AG20443 (cell line): Measurements from ENCODE around the gene RAMP3.
"Not testable (repeated sequence)": the region's sequence is repeated elsewhere in the genome, so short reads cannot be mapped to it uniquely, and the experiment has no call there.

Experiments used
- DNase-seq: peaks from one replicate; pipeline ENCODE4 v3.0.0; 2012; ENCODE audit warnings: low spot score, mixed read lengths

Gene RAMP3

DNA sequence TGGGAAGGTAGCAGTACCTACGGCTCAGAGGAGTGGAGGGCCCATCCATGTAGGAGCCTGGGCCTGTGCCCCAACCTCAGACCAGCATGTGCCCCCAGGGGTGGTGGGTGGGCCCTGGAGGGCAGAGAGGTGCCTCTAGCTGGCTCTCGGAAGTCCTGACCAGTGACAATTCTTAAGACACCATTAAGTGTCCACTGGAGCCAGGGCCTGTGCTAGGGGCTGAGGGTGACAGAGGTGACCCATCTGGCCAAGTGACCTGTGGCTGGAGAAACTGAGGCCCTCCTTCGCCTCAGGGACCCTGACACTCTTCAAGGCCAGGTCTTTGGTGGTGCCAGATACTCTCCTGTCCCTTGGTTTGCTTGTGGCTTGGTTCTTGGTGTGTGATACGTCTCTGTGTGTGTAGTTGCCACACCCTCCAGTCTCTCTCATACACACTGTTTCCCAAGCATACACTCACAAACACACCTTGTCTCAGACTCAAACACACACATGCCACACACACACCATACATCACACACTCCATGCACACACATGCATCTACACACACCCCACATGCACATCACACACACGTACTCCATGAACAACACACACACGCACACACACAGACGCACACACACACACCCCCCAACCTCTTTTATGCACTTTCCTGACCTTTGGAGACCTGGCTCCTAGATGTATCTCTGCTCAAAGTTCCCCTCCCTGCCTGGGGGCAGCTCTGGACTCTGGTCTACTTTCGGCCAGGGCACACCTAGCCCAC, 897 bp upstream of the RAMP3 start:
- no peak for DNase-seq

DNA sequence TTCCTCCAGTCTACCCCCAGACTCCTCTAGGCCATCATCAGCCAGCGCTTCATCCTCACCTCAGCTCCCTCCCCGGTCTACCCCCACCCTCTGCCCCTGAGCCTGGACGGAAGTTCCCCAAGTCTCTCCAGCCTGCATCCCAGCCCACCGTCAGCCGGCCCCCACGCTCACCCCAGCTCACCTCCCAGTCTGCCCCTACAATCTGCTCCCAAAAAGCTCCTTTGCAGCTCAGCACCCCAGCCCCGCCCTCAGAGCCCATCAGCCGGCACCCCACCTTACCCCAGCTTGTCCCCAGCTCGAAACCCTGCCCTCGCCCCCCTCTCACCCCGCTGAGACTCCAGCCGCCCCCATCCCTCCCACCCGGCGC, 322 bp upstream of the RAMP3 start:
- no peak for DNase-seq

DNA sequence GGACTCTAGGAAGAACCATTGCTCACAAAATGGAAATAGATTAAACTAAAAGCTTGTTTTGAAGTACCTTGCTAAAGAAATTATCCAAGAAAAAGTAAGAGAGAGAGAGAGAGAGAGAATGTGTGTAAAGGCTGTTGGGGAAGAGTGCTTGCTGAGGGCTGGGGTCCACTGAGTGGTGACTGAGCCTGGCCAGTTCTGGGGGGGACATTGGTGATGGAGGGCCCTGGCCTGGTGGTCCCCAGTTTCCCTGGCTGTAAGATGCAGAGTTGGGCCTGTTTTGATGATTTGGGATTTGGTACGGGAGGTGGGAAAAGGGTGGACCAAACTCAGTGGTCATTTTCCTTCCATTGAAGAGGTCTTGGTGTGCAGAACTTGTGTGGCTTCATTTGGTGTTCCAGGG, 880 bp downstream of the RAMP3 start:
- DNase-seq = no peak

DNA sequence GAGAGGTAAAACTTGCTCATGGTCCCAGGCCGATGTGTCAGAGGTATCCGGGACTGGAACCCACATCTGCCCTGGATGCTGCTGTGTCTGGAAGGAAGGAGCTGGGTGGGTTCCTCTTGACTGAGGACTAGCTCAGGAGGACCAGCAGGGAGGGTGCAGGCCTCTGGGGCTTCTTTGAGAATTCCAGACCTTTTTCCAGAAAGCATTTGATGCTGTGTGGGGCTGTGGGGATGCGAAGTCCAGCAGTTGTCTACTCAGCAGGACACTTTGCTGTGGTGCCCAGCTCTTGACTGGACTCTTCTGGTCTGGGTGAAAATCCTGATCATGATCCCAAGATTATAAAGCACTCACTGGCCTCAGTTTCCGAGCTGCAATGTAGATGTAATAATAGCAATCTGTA, 1.7 kb downstream of the RAMP3 start:
- DNase-seq = no peak

DNA sequence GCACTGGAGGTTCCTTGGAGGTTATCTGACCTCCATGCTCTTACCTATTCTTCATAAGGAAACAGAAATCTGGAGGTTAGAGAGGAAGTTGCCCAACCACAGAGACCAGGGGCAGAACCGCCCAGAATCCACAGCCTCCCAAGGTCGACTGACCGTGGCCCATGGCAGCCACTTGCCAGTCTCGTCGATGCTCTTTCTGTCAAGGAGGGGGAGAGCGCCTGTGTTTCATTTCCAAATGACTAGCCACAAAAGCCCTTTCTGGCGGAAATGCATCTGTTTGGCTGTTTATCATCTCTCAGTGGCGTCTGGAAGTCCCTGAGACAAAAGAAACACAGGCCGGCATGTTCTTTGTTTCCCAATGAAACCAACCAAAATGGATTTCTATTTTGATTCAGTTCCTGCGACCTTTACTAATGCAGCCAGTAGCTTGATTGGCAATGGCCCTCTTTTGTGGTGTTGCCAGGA, 2.9 kb downstream of the RAMP3 start:
- no peak for DNase-seq

DNA sequence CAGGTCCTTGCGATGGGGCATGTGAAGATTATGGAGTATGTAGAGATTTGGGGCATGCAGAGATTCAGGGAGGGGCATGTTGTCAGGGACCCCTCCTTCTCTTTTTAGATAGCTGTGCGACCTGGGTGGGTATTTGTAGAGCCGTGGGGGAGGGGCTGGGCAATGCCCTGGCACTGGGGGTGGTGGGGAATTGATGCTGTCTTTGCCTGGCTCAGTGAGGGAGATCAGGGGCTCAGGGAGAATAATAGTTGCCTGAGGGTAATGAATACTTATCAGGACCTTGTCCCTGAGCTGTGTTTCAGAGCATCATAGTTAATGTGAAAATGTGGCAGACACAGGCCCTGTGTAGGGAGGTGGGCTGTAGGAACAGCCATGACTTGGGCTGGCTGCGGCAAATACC, 3.5 kb downstream of the RAMP3 start:
- no peak for DNase-seq

DNA sequence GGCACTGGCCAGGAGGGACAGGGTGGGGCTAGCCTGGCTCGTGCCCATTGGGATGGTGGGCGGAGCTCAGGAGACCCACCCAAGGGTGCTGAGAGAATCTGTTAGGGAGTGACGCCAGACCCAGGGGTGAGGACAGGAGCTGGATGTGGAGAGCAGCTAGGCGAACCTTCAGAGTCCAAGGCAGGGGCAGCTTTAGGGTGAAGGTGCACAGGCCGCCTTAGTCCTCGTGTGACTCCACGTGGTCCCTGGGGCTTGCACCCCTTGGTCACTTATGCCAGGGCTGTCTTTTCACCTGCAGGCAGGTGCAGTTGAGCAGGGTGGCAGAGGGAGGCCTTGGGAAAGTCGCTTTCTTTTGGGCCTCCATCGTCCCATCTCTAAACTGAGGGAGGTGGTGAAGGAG, 4.3 kb downstream of the RAMP3 start:
- DNase-seq = no peak

DNA sequence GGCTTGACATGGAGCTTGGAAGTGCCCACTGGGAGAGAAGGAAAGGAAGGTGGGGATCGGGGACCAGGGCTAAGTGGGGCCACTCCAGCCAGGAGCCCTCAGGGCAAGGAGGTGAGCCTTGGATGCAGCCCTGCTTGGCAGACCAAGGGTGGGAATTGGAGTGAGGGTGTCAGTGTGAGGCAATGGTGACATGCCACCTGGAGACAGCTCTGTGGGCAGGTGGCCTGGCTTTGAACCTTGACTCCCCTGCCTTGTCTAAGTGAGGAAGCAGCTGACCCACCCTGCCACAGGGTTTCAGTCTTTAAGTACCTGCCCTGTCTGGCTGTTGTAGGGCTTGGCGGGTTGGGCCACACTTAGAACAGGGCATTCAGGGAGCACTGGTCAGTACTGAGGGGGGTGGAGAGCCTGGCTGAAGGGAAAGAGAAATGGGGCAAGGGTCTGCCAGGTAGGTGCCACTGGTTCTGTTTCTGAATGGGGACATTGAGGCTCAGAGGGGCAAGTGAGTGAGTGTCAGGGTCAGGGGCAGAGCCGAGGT, 4.8 kb downstream of the RAMP3 start:
- no peak for DNase-seq

DNA sequence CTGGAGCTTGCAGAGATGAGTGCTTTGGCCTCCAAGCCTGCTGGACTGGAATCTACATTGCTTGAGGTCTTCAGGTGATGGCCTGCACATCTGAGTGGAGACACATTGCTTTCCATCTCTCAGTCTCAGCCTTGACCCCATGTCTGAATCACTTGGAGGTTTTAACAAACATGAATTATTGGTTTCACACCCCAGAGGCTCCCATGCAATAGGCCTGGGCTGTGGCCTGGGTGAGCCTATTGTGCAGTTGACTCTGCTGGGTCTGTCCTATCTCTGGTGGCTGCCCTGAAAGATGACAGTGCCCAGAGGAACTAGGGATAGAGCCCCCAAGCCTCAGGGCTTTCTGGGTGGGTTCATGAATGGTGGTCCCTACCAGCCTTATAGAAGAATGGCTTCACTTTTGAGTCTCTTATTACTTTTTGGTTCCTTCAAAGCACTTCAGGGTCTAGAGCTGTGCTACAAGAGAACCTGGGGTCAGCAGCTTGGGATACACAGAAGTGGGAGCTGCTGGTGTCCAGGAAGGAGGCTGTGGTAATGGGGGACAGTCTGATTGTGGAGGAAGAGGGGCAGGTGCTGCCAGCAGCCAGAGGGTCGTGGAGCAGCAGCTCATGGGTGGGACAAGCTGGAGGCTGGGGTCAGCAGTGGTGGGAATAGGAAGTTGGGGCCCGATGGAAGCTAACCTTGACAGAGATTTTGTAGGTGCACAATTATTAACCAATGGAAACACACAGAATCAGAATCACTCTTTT, 5.5 kb downstream of the RAMP3 start:
- no peak for DNase-seq

DNA sequence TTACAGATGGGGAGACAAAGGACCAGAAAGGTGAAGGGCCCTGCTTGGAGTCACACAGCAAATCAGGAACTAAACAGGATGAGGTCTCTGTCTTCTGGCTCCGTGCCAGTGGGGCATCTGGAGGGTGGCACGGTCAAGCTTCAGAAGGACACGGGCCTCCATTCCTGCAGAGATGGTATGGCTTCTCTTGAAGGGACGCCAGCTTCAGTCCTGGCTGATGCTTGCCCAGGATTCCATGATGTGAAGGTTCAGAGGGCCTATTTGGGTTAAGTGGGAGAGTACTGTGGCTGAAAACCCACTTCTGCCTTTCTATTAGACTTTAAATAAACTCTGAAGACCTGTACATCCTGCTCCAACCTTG, 6.1 kb downstream of the RAMP3 start:
- DNase-seq = no peak

DNA sequence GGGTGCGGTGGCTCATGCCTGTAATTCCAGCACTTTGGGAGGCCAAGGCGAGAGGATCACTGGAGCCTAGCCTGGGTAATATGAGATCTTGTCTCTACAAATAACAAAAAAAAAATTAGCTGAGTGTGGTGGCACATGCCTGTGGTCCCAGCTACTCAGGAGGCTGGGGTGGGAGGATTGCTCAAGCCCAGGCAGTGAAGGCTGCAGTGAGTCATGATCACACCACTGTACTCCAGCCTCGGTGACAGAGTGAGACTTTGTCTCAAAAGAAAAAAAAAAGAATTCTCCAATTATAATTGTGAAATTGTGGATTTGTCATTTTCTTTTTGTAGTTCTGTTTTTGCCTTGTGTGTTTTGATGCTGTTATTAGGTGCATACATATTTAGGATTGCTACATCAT, 6.7 kb downstream of the RAMP3 start:
- DNase-seq = not testable (repeated sequence)

DNA sequence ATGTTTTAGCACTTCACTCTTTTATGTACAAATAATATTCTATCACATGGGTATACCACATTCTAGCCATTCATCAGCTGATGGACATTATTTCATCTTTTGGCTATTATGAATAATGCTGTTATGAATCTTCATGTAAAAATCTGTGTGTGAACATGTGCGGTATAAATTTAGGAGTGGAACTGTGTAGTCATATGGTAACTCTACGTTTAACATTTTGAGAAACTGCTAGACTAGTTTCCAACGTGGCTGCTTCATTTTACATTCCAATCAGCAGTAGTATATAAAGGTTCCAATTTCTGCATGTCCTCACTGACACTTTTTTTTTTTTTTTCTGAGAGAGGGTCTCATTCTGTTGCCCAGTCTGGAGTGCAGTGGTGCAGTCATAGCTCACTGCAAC, 8.3 kb downstream of the RAMP3 start:
- no peak for DNase-seq

DNA sequence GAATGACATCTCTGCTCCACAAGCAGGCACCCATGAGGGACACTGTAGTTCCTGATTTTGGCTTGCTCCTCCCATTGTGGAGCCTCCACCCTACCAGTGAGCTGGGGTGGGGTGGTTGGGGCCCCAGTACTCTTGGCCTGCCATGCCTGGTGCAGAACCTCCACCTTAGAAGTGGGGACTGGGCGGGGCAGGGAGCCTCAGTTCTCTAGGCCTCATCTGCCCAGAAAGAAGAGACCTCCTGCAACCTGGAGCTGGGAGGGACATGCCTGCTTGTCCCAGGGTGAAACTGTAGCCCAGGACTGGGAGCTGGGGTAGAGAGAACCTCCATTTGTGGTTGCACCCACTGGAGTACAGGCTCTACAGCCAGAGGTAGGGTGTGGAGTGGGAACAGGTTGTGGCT, 14.4 kb downstream of the RAMP3 start:
- no peak for DNase-seq

DNA sequence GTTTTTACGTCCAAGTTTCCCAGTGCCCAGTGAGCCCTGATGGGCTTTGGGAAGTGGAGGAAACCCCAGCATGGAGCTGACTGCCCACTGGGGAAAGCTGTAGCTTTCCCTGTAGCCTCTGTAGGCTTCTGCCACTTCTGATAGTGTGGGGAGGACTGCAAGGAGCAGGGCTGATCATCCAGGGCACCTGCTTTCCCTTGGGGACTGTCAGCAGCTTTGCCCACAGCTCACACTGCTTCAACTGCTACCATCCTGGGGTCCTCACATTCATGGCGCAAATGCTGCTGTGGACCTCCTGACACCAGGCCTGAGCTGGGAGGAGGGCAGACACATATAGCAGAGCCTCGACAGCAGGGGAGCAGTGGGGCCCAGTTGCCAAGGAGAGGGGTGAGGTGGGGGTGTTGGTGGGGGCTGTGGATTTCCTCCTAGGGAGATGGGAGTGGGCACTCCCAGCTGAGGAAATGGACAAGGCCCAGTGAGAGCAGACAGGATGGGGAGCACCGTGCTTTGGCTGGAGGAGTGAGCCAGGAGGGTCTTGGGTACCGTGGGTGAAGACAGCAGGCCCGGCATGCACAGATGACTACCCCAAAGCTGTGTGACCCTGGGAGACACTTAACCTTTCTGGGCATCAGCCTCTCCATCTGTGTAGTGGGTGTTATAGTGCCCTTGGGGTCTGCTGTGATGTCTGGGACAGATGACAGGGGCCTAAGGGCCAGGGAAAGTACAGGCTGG, 16.2 kb downstream of the RAMP3 start:
- no peak for DNase-seq

DNA sequence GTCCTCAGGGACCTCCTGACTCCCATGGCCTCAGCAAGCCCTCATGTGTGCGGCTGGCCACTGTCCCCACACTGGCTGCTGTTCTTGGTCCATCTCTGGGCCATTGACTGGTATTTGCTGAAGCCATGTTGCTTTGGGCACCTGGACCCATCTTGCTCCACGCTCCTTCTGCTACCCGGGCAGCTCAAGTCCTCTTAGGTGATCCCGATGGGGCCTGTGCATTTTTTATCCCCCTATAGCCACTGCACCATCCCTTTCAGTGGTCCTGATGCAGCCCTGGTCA, 16.7 kb downstream of the RAMP3 start:
- no peak for DNase-seq

DNA sequence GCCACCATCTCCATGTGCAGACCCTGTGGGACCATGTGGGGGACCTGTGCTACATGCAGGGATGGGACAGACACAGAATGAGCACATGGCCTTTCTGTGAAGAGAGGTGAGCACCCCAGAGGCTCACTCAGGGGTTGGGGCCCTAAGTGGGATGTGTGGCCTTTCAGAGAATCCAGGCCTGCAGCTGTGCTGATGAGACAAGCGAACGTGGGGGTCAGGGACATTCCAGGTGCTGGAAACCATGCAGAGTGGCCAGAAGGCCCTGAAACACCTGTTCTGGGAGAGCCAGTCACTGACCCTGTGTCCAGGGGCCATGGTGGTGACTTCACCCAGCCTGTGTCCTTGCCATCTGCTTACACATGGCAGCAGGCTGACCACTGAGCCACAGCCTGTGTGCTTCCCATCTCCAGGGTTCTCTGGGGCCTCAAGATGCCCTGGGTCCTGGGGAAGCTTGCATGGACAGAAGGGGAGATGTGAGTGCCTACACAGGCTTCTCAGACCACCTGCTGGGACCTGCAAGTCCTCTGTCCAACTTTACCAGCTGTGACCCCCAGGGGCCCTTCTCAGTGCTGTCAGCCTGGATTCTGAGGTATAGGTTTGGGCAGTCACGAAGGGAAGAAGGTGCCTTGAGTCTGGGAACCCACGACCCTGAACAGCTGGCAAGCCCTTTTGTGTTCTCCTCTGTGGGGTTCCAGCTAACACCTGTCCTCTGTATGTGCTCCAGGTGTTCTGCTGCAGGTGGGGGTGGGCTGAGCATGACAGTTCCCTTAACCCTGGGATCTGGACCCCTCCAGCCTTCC, 17.6 kb downstream of the RAMP3 start:
- DNase-seq = no peak

DNA sequence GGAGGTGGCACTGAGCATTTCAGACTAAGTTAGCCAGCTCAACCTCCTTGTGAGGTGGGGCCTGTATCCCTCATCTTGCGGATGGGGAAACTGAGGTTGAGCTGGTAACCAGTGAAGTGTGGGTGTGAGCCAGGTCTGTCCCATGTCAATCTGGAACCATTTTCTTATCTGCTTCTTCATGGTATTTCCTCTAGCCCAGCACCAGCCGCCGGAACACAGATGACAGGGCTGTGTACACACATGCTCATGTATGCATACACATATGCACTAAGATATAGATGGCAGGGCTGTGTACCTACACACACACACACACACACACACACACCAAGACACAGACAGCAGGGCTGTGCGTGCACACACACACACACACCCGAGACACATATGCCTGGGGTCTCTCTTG, 18.5 kb downstream of the RAMP3 start:
- no peak for DNase-seq

DNA sequence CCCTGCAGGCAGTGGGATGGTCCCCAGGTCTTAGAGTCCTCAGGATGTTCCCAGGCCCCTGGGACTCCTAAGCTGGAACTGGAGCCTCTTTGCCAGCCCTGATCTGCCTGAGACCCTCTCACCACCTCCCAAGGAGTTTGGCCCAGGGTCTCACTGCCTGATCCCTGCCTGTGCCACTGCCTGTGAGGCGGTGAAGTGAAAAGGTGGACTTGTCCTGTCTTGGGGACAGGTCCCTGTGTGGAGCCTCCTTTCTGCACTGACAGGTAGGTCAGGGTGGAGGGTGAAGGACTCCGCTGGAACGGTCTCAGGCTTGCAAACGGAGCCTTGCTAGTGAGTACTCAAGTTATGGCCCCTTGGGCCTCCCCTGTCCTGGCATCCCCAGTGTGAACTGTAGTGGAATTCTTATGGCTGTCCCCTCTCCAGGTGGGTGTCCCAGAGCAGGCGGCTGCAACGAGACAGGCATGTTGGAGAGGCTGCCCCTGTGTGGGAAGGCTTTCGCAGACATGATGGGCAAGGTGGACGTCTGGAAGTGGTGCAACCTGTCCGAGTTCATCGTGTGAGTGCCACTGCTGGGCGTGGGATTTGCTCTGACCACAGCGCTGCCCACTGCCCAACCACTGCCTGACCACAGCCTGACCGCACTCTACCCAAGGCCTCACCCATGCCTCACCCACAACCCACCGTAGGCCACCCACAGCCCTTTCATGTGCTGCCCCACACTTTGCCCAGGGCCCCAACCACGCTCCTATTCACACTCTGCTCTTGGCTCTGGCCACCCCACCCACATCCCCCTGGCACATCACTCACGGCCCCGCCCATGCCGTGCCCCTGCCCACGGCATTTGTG, 19.5 kb downstream of the RAMP3 start:
- no peak for DNase-seq

DNA sequence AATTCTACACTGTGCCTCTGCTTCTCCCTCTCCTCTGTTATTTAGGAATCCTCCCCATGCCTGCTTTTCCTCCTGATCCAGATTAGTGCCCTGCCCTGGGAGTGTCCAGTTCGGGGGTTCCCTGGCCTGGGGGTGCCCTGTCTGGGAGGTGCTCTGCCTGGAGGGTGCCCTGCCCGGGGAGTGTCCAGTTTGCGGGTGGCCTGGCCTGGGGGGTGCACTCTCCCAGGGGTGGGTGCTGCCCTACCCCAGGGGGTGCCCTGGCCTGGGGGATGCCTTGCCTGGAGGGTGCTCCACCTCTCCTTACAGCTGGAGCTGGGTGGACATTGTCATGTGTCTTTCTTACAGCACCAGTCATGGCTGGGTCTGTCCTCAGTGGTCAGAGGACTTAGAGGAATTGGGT, 20.2 kb downstream of the RAMP3 start:
- no peak for DNase-seq

DNA sequence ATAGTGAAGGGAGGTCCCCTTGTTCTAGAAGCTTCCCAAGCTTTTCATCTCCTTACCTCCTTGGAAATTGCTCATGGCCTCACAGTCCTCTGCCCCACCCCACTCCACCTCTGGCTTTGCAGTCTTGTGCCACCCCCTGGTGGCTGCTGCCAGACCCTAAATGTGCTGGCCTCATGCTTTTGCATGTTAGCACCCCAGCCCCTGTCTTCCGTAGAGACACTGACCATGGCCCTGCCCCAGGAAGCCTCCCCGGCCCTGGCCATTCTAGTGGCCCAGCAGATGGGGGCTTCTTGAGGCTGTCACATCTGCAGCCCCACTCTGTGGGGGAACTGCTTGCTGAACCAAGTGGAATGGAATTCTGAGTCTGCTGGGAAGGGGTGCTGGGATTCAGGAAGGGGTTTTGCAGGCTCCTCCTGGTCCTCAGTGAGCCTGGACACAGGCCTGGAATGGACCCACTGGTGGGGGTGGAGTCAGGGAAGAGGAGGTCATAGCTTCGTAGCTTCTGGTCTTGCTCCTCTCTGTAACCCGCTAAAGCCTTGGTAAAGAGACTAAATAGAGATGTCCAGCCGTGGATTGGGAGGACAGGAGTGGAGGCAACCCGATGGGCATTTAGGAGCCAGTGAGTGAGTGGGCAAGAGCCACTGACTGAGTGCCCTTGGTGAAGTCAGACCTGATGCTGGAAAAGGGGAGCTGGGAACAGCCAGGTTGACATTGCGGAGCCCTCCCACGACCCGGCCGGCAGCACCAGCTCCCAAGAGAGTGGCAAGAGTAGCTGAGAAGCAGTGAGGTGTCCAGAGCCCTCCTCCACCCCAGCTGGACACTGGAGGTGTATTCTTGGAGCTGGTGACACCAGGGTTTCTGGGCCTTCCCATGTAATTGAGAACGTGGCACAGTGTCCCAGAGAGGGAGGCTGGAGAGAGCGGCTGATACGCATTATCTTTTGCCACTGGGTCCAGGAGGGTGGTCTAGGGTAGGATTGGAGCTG, 20.9 kb downstream of the RAMP3 start:
- no peak for DNase-seq
